ENCODE results near the gene NAA25.

- no peak for TF ChIP-seq POLR2A (IDR thresholded peaks at IDR 0.05)
- no peak for TF ChIP-seq POLR2AphosphoS5 (IDR thresholded peaks at IDR 0.05)
- TF ChIP-seq CTCF (IDR thresholded peaks at IDR 0.05), result no peak
- TF ChIP-seq EP300 (IDR thresholded peaks at IDR 0.05), result no peak
These were observed 12.5 kb downstream of the NAA25 start for GRCh38 chr12:112096070-112096469.
